Spleen (tissue), 11 donors: Measurements from ENCODE around the gene NFIL3. TPM values are rescaled to one million over a fixed set of nuclear protein-coding genes. Genes with fewer than 3 reads are reported as not detected.
A peak's percentile ranks its signal among the peaks of the same experiment; 100 is the strongest.

Experiments
- DNase-seq: peaks from one replicate; pipeline ENCODE4 v3.0.0-alpha.2; 2020
- H3K27ac ChIP-seq, 8 donors: fragments of 200-600 bp; sonication (generic) in 7 of 8; 1 replicate in 4 of 8; 2 replicates in 4 of 8; pipeline versions ENCODE4 v1.5.0 to v1.8.0; 2016 to 2021; ENCODE audit warnings: inconsistent platforms in 4 of 8, mild to moderate bottlenecking in 4 of 8, moderate library complexity in 1 of 8
- H3K27me3 ChIP-seq, 7 donors: fragments of 200-600 bp; sonication (generic) in 6 of 7; replicated peaks in 1 of 7; 1 replicate in 4 of 7; 2 replicates in 3 of 7; pipeline versions ENCODE4 v1.5.0 to v1.8.0; 2016 to 2021; ENCODE audit warnings: inconsistent platforms in 3 of 7, mild to moderate bottlenecking in 1 of 7
- H3K36me3 ChIP-seq, 6 donors: fragments of 200-600 bp; sonication (generic) in 5 of 6; 1 replicate in 4 of 6; 2 replicates in 2 of 6; pipeline versions ENCODE4 v1.5.0 to v1.8.0; 2016 to 2021; ENCODE audit warnings: inconsistent platforms in 2 of 6
- H3K4me1 ChIP-seq, 6 donors: fragments of 200-600 bp; sonication (generic) in 5 of 6; 1 replicate in 3 of 6; 2 replicates in 3 of 6; pipeline versions ENCODE4 v1.5.0 to v1.8.0; 2016 to 2021; ENCODE audit warnings: inconsistent platforms in 3 of 6
- H3K4me3 ChIP-seq, 8 donors: fragments of 200-600 bp; sonication (generic) in 7 of 8; 1 replicate in 4 of 8; 2 replicates in 4 of 8; pipeline versions ENCODE4 v1.5.0 to v1.8.0; 2016 to 2021; ENCODE audit warnings: inconsistent platforms in 4 of 8, mild to moderate bottlenecking in 4 of 8, moderate library complexity in 2 of 8
- H3K9me3 ChIP-seq, 8 donors: fragments of 200-600 bp; sonication (generic) in 7 of 8; 1 replicate in 4 of 8; 2 replicates in 4 of 8; pipeline versions ENCODE4 v1.5.0 to v1.8.0; 2016 to 2021; ENCODE audit warnings: inconsistent platforms in 4 of 8
- POLR2A ChIP-seq, 3 donors: fragments of 450-650 bp; IDR thresholded peaks; one replicate each; pipeline ENCODE4 v1.5.1; 2017; ENCODE audit warnings: antibody characterized with exemption in 3 of 3, mild to moderate bottlenecking in 1 of 3
- POLR2AphosphoS5 ChIP-seq, 3 donors: sonication (generic); formaldehyde crosslinking; IDR thresholded peaks; one replicate each; pipeline ENCODE4 v1.5.1; 2017; ENCODE audit warnings: antibody characterized with exemption in 3 of 3
- WGBS, 5 donors: extraction: QIAGEN DNeasy Blood & Tissue Kit in 3 of 5; methylation state at CpG; one replicate each; pipeline versions ENCODE4 v1.1.5 to v1.1.7; 2013 to 2018; 5-methylcytosine and 5-hydroxymethylcytosine counted together
- intact Hi-C: fragments of 100-400 bp; cut with DNase I; formaldehyde crosslinking; loops from one replicate; pipeline ENCODE4 v1.15.0; 2023; ENCODE audit warnings: low total_unique reads
- polyA plus RNA-seq, 3 donors: library from polyadenylated mRNA; stranded (reverse); fragments of 200-250 nt; gene quantifications; one replicate each; pipeline ENCODE4 v1.2.1, GENCODE V29; 2013
- total RNA-seq, 7 donors: library from RNA; depleted of rRNA in 3 of 7; stranded (reverse); fragments of >200 nt in 3 of 7; fragmentation: NEBNext Ultra II Directional in 4 of 7; extraction: Animal tissue kit (Norgen Biotek cat#: 25700) in 4 of 7; gene quantifications; one replicate each; pipeline versions ENCODE4 v1.1.0 to v1.2.1, GENCODE V29; 2016 to 2021
- TF ChIP-seq, protein P1 (sequence below), 11 experiments: fragments of 200-600 bp in 7 of 11; fragments of 450-650 bp in 4 of 11; sonication (generic) in 4 of 11; IDR thresholded peaks in 8 of 11; conservative IDR thresholded peaks in 3 of 11; 1 replicate in 7 of 11; 2 replicates in 4 of 11; pipeline versions ENCODE4 v1.4.0 to v1.8.0; 2016 to 2021; ENCODE audit warnings: antibody characterized with exemption in 11 of 11, inconsistent platforms in 4 of 11, mild to moderate bottlenecking in 1 of 11
- donor health status: healthy with polysubstance abuse.
- donor health status: DM: no; HTN: no; CAD: no; lungs with moderate emphysema.
- donor health status: DM: no; HTN: no; CAD: no.
- donor health status: Bipolar disorder and iron deficiency.
- donor health status: healthy.
- donor health status: DM: no; HTN: no; CAD: no.
- donor health status: DM: yes; HTN: yes; CAD: no.

NFIL3 gene
- total and polyA plus RNA-seq, 10 donors: 4.7 to 41.9 (median 17.8) TPM

GRCh38 chr9:91422758-91423711, 597 bp downstream of the NFIL3 start:
- 0 to 1% (median 1%) methylated on average over 36 to 76 of the region's 76 CpGs for WGBS, 5 donors
- H3K27ac ChIP-seq: peak overlapping the region; percentile 55 to 96 (median 92)
- peaks cover 10 to 87% (median 52%) of the 10 kb centered on the region in 6 donors for H3K4me1 ChIP-seq
- peak overlapping the region; percentile 54 to 74 (median 62) for H3K4me3 ChIP-seq
- peak; percentile 90 for DNase-seq
- H3K36me3 ChIP-seq: no peaks in the 10 kb centered on the region
- TF ChIP-seq, protein P1, sequence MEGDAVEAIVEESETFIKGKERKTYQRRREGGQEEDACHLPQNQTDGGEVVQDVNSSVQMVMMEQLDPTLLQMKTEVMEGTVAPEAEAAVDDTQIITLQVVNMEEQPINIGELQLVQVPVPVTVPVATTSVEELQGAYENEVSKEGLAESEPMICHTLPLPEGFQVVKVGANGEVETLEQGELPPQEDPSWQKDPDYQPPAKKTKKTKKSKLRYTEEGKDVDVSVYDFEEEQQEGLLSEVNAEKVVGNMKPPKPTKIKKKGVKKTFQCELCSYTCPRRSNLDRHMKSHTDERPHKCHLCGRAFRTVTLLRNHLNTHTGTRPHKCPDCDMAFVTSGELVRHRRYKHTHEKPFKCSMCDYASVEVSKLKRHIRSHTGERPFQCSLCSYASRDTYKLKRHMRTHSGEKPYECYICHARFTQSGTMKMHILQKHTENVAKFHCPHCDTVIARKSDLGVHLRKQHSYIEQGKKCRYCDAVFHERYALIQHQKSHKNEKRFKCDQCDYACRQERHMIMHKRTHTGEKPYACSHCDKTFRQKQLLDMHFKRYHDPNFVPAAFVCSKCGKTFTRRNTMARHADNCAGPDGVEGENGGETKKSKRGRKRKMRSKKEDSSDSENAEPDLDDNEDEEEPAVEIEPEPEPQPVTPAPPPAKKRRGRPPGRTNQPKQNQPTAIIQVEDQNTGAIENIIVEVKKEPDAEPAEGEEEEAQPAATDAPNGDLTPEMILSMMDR (IDR thresholded peaks at IDR 0.05 in 8 of 11, conservative IDR thresholded peaks at IDR 0.05 in 3 of 11): peak in 9 of 11 experiments; percentile 5 to 50 (median 23)
- TF ChIP-seq POLR2A (IDR thresholded peaks at IDR 0.05) (no peak), POLR2AphosphoS5 (IDR thresholded peaks at IDR 0.05) (peak; percentile 45 to 67 (median 57))
- H3K9me3 ChIP-seq: no peaks in the 10 kb centered on the region
- intact Hi-C loops: loop anchor here (10.0 kb wide), 1 partner anchor 228 kb away; no protein-coding TSS in a partner anchor
- H3K27me3 ChIP-seq: peaks cover 0 to 56% (median 13%) of the 10 kb centered on the region in 7 donors

- DNase-seq: no peak
- Histone ChIP-seq H3K9me3 (no peaks in the 10 kb centered on the region), H3K4me3 (peak overlapping the region; percentile 54 to 74 (median 62)), H3K4me1 (peaks cover 10 to 90% (median 52%) of the 10 kb centered on the region in 6 donors), H3K27me3 (peaks cover 0 to 53% (median 13%) of the 10 kb centered on the region in 7 donors), H3K27ac (peak overlapping the region; percentile 55 to 96 (median 92)), H3K36me3 (no peaks in the 10 kb centered on the region)
- TF ChIP-seq POLR2A (IDR thresholded peaks at IDR 0.05): no peak
- no peak for TF ChIP-seq POLR2AphosphoS5 (IDR thresholded peaks at IDR 0.05)
- TF ChIP-seq, protein P1 (IDR thresholded peaks at IDR 0.05 in 8 of 11, conservative IDR thresholded peaks at IDR 0.05 in 3 of 11): no peak
- intact Hi-C loops: loop anchor here (10.0 kb wide), 1 partner anchor 227 kb away; no protein-coding TSS in a partner anchor
- WGBS, 5 donors: 6 to 9% (median 7%) methylated on average over 16 of the region's 16 CpGs
These were observed 1.5 kb downstream of the NFIL3 start for GRCh38 chr9:91421971-91422757.

GRCh38 chr9:91421128-91421765, 2.4 kb downstream of the NFIL3 start:
- Histone ChIP-seq H3K36me3 (no peaks in the 10 kb centered on the region), H3K4me3 (peak overlapping the region; percentile 30 to 74 (median 62)), H3K27me3 (peaks cover 0 to 53% (median 13%) of the 10 kb centered on the region in 7 donors), H3K4me1 (peaks cover 10 to 93% (median 52%) of the 10 kb centered on the region in 6 donors), H3K27ac (peak overlapping the region in 7 of 8 donors; percentile 83 to 96 (median 91)), H3K9me3 (no peaks in the 10 kb centered on the region)
- peak; percentile 86 for DNase-seq
- 2 to 13% (median 4%) methylated on average over 6 to 69 of the region's 69 CpGs for WGBS, 5 donors
- TF ChIP-seq POLR2A (IDR thresholded peaks at IDR 0.05) (no peak), POLR2AphosphoS5 (IDR thresholded peaks at IDR 0.05) (peak in 2 of 3 donors; percentile 23 to 72)
- TF ChIP-seq, protein P1 (IDR thresholded peaks at IDR 0.05 in 8 of 11, conservative IDR thresholded peaks at IDR 0.05 in 3 of 11): peak in 3 of 11 experiments; percentile 27 to 41 (median 38)
- intact Hi-C loops: loop anchor here (10.0 kb wide), 1 partner anchor 226 kb away; no protein-coding TSS in a partner anchor
